GM12801 (cell line): Measurements from ENCODE around the gene GFRA1.

Experiments used
- CTCF ChIP-seq: IDR thresholded peaks from one replicate; pipeline ENCODE4 v1.5.1; 2011; ENCODE audit warnings: control low read depth; ENCODE audit not compliant: insufficient read length; ENCODE audit errors: extremely low read depth

The GFRA1 gene

GRCh38 chr10:116260599-116260998 lies 12.4 kb downstream of the GFRA1 start:
- TF ChIP-seq CTCF: no peak

- TF ChIP-seq CTCF: no peak
Measured at GRCh38 chr10:116259638-116260037, 13.4 kb downstream of the GFRA1 start.

- TF ChIP-seq CTCF: no peak
Measured at GRCh38 chr10:116257785-116258184, 15.2 kb downstream of the GFRA1 start.

GRCh38 chr10:116256752-116257259 lies 16.2 kb downstream of the GFRA1 start:
- no peak for TF ChIP-seq CTCF

- no peak for TF ChIP-seq CTCF
Measured at GRCh38 chr10:116255886-116256751, 16.9 kb downstream of the GFRA1 start.

- TF ChIP-seq CTCF: no peak
Measured at GRCh38 chr10:116254422-116255155, 18.4 kb downstream of the GFRA1 start.

GRCh38 chr10:116253716-116254115 lies 19.3 kb downstream of the GFRA1 start:
- TF ChIP-seq CTCF: no peak
